ENCODE results near the gene FPGS.

GRCh38 chr9:127773981-127774380 lies 28.7 kb upstream of the FPGS start:
- no peak for TF ChIP-seq CTCF (IDR thresholded peaks at IDR 0.05)
- TF ChIP-seq POLR2A (IDR thresholded peaks at IDR 0.05) = no peak
